HUDEP-2 (cell line): ENCODE results near the gene TNFRSF1B.
"Not testable (repeated sequence)": the region's sequence is repeated elsewhere in the genome, so short reads cannot be mapped to it uniquely, and the experiment has no call there.

Experiments used
- DNase-seq, 76 experiments: peaks; one replicate each; lab custom pipeline; 2025; ENCODE audit not compliant: unreplicated experiment in 76 of 76; lab: John Stamatoyannopoulos, UW

TNFRSF1B gene

GRCh38 chr1:12209495-12209832 is 42.7 kb downstream of the TNFRSF1B start:
- no peak for DNase-seq

- peak in 37 of 76 experiments; percentile 5 to 56 (median 21) for DNase-seq
Measured at GRCh38 chr1:12215118-12215961, 48.5 kb downstream of the TNFRSF1B start.

GRCh38 chr1:12219800-12220199 is 53.0 kb downstream of the TNFRSF1B start:
- DNase-seq: no peak

GRCh38 chr1:12220890-12221289 is 54.1 kb downstream of the TNFRSF1B start:
- DNase-seq: no peak

GRCh38 chr1:12222700-12223099 is 55.9 kb downstream of the TNFRSF1B start:
- not testable (repeated sequence) for DNase-seq

- not testable (repeated sequence) for DNase-seq
Measured at GRCh38 chr1:12224092-12224491, 57.3 kb downstream of the TNFRSF1B start.

- no peak for DNase-seq
Measured at GRCh38 chr1:12228979-12229378, 62.2 kb downstream of the TNFRSF1B start.

- no peak for DNase-seq
Measured at GRCh38 chr1:12229386-12229834, 62.6 kb downstream of the TNFRSF1B start.

- peak in 65 of 76 experiments; percentile 11 to 83 (median 58) for DNase-seq
Measured at GRCh38 chr1:12229835-12230548, 63.2 kb downstream of the TNFRSF1B start, which contains the start of gene VPS13D. TSS of gene VPS13D (plus strand) at chr1:12230030. CDS start at chr1:12234267, 4,237 bp downstream.

GRCh38 chr1:12230549-12231275 is 63.9 kb downstream of the TNFRSF1B start:
- no peak for DNase-seq

GRCh38 chr1:12231276-12231595 is 64.4 kb downstream of the TNFRSF1B start:
- no peak for DNase-seq

- DNase-seq: no peak
Measured at GRCh38 chr1:12232221-12232620, 65.4 kb downstream of the TNFRSF1B start.

GRCh38 chr1:12244078-12244477 is 77.3 kb downstream of the TNFRSF1B start:
- peak in 1 of 76 experiments; percentile 8 for DNase-seq

GRCh38 chr1:12244585-12244984 is 77.8 kb downstream of the TNFRSF1B start:
- no peak for DNase-seq

- DNase-seq: no peak
Measured at GRCh38 chr1:12245116-12245515, 78.3 kb downstream of the TNFRSF1B start.

- no peak for DNase-seq
Measured at GRCh38 chr1:12245733-12246132, 78.9 kb downstream of the TNFRSF1B start.

- no peak for DNase-seq
Measured at GRCh38 chr1:12246584-12246983, 79.8 kb downstream of the TNFRSF1B start.

GRCh38 chr1:12249181-12249580 is 82.4 kb downstream of the TNFRSF1B start:
- no peak for DNase-seq

- no peak for DNase-seq
Measured at GRCh38 chr1:12249748-12250147, 83.0 kb downstream of the TNFRSF1B start.

GRCh38 chr1:12251442-12251841 is 84.7 kb downstream of the TNFRSF1B start:
- DNase-seq: no peak

- no peak for DNase-seq
Measured at GRCh38 chr1:12255913-12256312, 89.1 kb downstream of the TNFRSF1B start.
